GM19397 (cell line): ENCODE results near the gene CKAP4.

Experiments
- ATAC-seq: cut with Tn5 transposase; IDR thresholded peaks from one replicate; pipeline ENCODE4 v1.9.1; 2021; ENCODE audit warnings: mild to moderate bottlenecking, moderate library complexity; ENCODE audit not compliant: unreplicated experiment

Gene CKAP4

DNA sequence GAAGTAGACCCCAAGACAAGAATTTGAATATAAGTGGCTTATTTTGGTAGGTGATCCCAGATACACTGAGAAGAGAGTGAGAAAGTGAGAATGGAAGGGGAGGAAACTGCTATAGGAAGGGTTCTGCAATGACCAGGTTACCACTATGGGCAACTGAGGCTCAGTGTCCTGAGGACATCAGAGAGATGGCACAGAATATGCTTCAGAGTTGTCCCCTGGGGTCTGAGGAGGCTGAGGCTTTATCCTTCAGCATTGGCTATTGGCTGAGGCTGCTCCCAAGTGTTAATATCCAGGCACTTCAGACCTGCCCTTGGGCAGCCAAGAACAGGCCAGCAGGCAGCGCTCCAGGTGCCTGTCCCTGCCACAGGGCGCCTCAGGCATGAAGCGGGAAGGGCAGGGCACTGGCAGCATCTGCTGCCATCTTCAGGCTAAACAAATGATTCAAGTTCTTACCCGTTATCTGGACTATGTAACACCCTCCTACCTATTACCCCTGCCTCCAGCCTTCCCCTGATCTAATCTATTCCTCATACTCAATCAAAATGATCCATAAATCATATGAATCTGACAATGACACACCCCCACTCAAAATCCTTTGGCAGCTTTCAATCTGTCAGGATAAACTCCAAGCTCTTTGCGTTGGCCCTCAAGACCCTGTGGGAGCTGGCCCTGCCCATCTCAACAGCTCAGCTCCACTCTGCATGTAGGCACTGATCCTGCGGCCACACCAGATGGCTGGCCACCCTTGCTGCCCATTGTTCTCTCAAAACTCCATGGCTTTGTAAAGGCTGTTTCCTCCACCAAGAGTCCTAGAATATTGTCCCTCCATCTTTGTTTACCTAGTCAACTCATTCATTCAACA lies 42.4 kb downstream of the CKAP4 start:
- no peak for ATAC-seq

DNA sequence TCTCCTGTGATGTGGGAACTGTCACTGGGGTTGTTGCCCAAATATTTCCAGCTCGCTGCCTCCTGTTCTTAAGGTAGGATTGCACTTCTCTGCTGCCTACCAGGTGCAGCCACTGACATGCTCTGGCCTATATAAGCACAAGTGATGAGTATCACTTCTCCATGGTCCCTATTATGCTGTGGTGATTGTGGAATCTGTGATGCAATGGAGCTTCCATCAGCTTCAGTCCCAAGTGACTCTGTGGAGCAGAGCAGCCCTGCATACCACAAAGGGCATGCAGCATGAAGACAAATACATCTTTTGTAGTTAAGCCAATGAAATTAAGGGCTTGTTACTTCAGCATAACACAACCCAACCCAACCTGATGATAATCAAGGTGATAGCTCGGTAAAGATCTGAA lies 43.5 kb downstream of the CKAP4 start:
- ATAC-seq, result no peak

DNA sequence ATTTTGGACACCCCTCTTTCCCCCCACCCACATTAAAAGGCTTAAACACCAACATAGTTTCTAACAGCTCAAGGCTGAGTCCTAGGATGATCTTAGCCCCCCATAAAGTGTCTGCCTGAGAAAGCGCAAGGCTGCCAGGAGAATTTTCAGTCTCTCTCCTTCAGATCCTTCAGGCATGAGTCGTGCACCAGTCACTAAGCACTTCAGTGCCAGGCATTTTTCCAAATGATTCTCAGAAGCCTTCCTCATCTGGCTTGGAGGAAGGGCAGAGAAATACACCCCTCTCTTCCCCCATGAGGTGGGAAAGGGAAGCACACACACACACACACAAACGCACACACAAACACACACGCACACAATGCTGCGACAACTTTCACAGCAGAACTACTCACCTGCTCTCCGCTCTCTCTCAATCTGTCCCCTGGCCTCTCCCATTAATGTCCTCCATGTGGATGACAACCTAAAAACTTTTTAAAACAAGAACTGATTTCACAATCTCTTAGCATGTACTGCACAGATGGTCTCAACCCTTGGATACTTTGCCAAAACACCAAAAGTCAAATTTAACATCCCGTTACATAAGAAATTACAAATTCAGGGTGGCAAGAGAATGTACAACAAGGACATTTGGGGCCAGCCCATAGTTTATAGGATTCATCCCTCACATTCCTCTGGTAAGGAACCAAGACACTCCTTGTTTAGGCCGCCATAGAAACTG lies 49.8 kb downstream of the CKAP4 start:
- no peak for ATAC-seq

DNA sequence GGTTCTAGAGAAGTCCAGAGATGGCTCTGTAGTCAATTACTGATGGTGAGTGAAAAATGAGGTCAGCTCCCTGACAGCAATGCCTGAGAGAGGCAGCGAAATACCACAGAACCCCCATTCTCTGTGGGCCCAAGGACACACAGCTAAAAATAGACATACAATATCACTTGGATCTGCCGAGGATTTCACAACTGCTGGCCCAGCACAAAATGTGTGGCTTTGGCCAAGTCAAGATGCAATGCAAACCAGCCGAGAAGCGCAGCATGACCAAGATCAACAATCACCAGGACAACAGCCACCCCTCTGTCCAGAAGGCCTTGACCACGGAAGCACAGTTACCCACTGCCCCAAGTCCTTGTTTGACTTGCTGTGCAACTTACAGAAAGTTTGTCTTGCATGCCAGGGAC lies 52.2 kb downstream of the CKAP4 start:
- no peak for ATAC-seq

DNA sequence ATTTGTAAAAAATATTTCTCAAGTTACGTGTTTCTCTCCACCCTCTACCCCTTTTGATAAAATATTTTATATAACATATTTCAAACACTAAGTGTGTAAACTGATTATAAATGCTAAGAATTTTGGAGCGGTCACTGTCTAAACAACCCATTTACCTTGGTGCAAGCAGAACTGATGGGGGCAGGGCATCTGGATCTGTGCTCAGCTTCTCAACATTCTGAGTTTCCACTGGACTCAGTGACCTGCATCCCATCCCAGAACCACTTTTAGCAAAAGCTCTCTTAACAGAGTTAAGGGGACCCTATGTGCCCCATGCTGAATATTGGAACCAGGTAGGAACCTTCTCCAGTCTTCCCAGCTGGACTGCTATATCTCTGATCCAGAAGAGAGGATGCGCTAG lies 53.5 kb downstream of the CKAP4 start:
- no peak for ATAC-seq

DNA sequence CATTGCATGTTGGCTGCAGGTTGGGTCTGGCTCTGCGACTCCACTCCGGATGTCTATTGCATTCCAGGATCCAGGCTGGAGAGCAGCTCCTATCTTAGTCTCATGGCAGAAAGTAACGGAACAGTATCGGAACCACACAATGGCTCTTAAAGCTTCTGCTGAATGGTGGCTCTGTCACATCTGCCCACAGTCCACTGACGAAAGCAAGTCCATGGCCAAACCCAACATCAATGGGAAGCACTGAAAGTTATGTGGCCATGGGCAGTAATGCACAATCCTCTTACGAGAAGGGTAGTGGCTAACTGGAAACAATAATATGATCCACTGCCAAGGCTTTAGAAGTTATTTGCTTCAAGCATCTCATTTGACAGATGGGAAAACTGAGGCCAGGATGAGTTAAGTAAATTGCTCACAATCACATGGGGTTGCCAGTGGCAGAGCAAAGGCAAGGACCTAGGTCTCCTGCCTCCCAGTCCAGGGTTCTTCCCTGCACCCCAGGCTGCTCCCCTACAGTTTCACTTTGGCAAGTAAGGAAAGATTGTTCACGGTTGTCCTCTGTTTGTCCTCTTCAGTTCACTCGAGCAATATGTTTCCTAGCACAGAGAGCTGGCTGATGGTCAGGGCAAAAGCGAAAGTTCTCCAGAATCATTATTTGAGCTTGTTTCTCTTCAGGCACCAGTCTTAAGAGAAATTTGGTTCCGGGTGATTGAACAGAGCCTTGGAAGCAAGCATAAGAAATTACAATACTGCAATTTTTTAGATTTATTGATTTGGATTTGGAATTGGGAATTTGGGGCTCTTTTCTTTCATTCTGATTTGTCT lies 54.2 kb downstream of the CKAP4 start:
- no peak for ATAC-seq

DNA sequence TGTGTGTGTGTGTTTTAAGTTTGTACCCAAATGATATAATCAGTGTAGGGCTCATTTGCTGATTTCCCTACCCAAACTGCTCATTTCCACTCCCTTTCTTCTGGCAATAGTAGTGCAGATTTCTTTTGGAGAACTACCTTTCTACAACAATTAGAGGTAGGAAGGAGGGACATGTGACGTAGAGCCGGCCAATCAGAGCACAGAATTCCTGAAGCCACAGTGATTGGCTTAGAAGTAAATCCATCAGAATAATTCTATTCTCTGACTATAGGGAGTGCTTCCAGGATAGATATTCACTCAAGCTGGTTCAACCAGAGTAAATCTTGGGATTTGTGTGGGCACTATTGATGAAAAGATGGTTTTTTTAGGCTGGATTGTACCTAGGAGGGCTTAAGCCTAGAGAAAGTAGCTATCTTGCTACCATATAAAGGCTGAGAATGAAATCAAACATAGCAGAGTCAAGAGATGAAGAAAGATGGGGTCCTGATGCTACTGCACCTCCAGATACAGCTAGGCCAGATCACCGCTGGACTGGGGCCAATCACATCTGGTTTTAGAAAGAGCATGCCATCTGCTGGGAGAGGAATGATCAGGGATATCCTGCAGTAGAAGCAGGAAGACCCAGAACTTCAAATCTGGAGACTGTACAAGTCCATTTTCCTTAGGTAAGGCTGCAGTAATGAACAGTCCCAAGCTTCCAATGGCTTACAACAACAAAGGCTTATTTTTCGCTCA lies 55.0 kb downstream of the CKAP4 start:
- no peak for ATAC-seq

DNA sequence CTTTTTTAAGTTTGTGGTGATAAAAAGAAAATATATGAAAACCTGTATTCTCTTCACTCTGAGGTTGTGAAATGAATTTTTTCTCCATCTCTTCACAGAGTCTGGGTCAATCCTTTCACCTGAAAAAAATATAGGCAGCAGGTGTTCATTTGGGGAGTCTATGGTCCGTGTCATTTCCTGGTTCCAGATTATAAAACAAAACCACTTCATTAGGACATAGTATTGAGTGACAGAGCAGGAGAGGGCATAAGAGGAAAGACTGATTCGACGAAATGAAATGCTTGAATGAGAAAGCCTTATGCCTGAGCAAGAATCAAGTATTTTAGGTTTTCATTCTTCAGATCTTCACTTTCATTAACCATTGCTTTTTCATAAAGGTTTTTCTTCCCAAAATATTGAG lies 57.2 kb downstream of the CKAP4 start:
- no peak for ATAC-seq

DNA sequence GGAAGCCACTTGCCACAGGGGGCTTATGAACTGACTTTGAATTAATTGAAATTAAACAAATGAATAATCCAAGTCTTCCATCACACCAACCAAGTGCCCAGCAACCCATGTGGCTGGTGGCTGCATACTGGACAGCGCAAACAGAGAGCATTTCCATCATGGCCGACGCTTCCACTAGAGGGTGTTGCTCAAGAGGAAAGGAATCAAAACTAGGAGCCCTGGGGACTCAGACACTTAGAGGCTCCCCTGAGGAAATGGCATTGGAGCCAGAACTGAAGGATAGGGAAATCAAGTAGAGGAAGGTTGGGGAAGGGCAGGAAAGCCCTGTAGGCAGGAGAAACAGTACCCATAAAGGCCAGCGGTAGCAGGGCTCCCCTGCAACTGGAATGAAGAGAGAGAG lies 58.5 kb downstream of the CKAP4 start:
- ATAC-seq, result no peak

DNA sequence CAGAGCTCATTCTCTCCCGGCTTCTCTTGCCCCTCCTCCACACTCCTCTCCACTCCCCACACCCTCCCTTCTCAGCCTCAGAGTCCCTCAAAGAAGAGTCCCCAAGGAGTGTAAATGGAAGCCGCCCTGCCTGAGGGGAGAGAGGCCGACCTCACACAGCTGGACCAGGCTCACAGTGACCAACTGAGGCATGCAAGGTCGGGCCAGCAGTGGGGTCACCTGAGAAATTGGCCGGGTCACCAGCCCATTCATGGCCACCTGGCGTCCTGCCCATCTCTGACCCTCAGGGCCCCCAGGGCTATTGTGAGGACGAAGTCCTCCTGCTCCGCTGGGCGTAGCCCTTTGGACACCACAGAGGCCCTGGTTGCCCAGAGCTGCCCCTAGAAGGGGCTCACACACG lies 59.6 kb downstream of the CKAP4 start:
- ATAC-seq, result no peak
